Epithelial cell of esophagus (primary cell): Measurements from ENCODE around the gene GALNT9.

Experiments
- DNase-seq: peaks from one replicate; pipeline ENCODE4 v3.0.0; 2010; ENCODE audit warnings: low read depth
- H3K4me3 ChIP-seq: 2 replicates; pipeline ENCODE4 v1.5.1; 2011; ENCODE audit warnings: mild to moderate bottlenecking, low read length, control low read depth
- TF ChIP-seq, protein P1 (sequence below): IDR thresholded peaks from 2 replicates; pipeline ENCODE4 v1.5.1; 2011; ENCODE audit warnings: low read depth, mild to moderate bottlenecking, low read length, control low read depth, inconsistent platforms; ENCODE audit not compliant: insufficient read depth; ENCODE audit errors: missing control alignments

The GALNT9 gene

DNA sequence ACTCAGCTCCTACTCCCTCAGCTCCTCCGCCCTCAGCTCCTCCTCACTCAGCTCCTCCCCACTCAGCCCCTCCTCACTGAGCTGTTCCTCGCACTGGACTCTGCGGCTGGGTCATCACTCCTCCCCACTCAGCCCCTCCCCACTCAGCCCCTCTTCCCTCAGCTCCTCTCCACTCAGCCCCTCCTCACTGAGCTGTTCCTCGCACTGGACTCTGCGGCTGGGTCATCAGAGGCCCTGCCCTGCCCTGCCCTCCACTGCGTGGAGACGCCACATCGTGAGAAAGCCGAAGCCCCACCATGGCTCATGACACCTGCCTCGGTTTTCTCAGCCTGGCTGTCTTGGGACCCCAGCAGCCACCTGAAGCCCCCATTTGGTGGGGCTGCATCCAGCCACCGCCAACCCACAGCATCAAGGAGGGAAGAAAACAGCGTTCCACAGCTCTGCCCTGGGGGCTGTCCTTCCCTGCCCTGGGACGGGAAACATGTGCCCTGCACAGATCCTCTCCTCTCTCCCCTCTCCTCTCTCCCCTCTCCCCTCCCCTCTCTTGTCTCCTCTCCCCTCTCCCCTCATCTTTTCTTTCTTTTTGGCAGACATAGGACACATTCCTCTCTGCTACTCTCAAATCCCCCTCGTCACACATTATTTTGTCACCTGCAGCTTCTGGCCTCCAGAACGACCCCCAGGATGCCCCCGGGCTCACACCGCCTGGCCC is 167.4 kb downstream of the GALNT9 start:
- no peak for DNase-seq
- TF ChIP-seq, protein P1, sequence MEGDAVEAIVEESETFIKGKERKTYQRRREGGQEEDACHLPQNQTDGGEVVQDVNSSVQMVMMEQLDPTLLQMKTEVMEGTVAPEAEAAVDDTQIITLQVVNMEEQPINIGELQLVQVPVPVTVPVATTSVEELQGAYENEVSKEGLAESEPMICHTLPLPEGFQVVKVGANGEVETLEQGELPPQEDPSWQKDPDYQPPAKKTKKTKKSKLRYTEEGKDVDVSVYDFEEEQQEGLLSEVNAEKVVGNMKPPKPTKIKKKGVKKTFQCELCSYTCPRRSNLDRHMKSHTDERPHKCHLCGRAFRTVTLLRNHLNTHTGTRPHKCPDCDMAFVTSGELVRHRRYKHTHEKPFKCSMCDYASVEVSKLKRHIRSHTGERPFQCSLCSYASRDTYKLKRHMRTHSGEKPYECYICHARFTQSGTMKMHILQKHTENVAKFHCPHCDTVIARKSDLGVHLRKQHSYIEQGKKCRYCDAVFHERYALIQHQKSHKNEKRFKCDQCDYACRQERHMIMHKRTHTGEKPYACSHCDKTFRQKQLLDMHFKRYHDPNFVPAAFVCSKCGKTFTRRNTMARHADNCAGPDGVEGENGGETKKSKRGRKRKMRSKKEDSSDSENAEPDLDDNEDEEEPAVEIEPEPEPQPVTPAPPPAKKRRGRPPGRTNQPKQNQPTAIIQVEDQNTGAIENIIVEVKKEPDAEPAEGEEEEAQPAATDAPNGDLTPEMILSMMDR = no peak
- H3K4me3 ChIP-seq = no peak overlapping the region

DNA sequence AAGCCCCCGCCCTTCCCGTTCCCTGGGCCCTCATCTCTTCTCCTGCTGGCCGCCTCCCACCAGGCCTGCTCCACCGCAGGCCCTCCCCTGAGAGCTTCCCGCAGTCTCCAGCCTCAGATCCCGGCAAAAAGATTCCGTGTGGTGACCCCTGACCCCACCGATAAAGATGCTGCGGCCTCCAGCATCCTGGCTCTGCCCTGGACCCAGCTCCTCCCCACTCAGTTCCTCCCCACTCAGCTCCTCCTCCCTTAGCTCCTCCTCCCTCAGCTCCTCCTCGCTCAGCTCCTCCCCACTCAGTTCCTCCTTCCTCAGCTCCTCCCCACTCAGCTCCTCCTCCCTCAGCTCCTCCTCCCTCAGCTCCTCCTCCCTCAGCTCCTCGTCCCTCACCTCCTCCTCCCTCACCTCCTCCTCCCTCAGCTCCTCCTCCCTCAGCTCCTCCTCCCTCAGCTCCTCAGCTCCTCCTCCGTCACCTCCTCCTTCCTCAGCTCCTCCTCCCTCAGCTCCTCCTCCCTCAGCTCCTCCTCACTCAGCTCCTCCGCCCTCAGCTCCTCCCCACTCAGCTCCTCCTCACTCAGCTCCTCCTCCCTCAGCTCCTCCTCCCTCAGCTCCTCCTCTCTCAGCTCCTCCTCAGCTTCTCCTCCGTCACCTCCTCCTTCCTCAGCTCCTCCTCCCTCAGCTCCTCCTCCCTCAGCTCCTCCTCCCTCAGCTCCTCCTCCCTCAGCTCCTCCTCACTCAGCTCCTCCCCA is 168.2 kb downstream of the GALNT9 start:
- H3K4me3 ChIP-seq = no peak overlapping the region
- DNase-seq = no peak
- TF ChIP-seq, protein P1 = no peak

DNA sequence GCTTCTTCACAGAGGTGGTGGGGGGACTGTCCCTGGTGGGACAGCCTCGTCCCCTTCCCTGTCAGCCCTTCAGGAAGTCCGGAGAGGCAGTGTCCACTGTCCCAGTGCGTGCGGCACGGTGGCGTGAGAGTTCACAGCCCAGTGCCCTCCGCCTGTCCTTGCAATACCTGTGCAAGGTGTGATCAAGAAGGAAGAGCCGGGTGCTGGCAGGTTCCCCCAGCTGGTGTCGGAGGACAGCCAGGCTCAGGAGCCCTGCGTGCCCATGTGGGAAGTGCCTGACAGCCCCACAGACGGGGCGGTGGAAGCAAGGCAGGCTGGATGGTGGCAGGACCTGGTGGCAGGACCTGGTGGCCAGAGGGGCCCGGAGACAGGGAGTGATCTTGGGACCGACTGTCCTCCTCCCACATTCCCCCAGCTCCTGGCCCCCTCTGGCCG is 168.8 kb downstream of the GALNT9 start:
- no peak for DNase-seq
- no peak overlapping the region for H3K4me3 ChIP-seq
- TF ChIP-seq, protein P1 = no peak

DNA sequence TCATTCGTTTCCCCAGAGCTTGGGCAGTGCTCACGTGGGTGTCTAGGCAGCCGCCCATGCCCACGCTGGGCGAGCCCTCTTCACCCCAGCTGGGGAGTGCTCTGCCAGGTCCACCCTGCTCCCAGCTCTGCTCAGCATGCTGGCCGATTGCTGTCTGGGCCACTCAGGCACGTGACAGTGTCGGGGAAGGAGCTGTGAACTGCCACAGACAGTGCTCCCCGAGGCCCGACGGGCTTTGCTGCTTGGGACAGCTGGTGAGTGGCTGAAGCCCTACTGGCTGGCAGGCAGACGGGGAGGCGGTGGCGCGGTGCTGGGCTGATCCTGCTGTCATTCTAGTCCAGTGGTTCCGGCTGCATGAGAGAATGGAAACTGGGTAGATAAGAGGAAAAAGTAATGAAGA is 169.4 kb downstream of the GALNT9 start:
- TF ChIP-seq, protein P1 = no peak
- no peak for DNase-seq
- no peak overlapping the region for H3K4me3 ChIP-seq

DNA sequence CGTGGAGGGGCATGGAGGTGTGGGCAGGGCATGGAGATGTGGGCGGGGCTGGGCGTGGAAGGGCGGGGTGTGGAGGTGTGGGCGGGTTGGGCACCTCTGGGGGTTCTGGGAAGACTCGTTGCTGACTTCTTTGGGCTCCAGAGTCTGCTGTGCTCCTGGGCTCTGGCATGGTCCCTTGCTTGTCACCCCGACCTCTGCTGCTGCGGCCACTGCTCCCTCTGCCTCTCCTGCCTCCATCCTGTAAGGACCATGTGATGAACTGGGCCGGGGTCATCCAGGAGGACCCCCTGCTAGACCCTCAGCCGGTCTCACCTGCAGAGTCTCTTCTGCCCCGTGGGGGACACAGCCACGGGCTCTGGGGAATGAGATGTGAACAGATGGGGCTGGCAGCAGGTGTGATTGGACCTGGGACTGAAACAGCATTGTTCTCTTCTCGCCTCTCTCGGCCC is 169.8 kb downstream of the GALNT9 start:
- DNase-seq = no peak
- H3K4me3 ChIP-seq = no peak overlapping the region
- TF ChIP-seq, protein P1 = no peak

DNA sequence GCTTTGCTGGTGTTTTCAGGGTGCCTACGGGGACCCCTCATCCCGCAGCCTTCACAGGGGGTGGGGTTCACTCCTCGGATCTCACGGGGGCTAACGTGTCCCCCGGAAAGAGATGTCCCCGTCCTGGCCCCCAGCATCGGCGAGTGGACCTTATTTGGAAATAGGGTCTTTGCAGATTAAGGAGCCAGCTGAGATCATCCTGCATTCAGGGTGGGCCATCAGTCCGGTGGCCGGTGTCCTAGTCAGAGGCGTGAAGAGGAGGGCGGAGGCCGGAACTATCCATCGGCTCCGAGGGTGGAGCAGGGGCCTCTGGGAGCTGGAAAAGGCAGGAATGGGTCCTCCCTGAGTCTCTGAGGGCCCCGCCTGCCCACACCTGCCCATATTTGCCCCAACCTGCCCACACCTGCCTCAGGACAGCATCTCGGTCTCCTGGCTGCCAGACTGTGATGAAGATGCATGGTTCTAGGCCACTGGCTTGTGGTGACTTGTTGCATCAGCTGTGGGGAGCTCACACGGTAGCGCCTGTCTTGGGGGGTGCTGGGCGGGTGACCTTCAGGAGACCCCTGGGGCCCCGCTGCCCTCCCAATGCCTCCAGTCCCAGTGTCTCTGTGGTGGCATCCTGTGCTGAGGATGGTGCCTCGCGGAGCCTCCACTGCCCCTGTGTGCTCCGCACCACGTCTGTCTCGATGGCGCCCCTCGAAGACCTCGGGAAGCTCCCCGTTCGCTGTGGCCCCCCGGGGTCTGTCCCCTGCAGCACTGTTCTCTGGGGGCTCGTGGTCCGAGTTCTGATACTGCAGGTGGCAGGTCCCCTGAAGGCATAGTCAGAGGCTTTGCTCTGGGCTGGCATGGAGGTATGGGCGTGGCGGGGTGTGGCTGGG is 170.5 kb downstream of the GALNT9 start:
- H3K4me3 ChIP-seq = no peak overlapping the region
- peak; percentile 76 for DNase-seq
- TF ChIP-seq, protein P1 = no peak
